B cell (primary cell): ENCODE data around the gene AIFM2. TPM values are rescaled to one million over a fixed set of nuclear protein-coding genes. Genes with fewer than 3 reads are reported as not detected.

Experiments used
- ATAC-seq: fragments of 200-7000 bp; cut with Tn5 transposase; one replicate; pipeline ENCODE4 v1.10.0; 2021; ENCODE audit warnings: low read depth, mild to moderate bottlenecking, moderate number of reproducible peaks, moderate library complexity
- CTCF ChIA-PET: fragments of 350-600 bp; sonication (Branson Sonifier 250); formaldehyde crosslinking; loops from one replicate; lab custom pipeline; 2021; ENCODE audit warnings: antibody characterized with exemption, inconsistent platforms; lab: Charles Lee
- POLR2A ChIA-PET: fragments of 350-600 bp; sonication (Branson Sonifier 250); formaldehyde crosslinking; loops from one replicate; lab custom pipeline; 2021; ENCODE audit warnings: antibody characterized with exemption; lab: Charles Lee
- DNase-seq: peaks from one replicate; pipeline ENCODE4 v3.0.0; 2013
- H2AFZ ChIP-seq: 2 replicates; pipeline ENCODE4 v1.6.1; 2012; ENCODE audit warnings: mild to moderate bottlenecking, low read depth, low read length; ENCODE audit not compliant: insufficient read depth, poor library complexity, severe bottlenecking
- H3K27ac ChIP-seq, 2 donors: 1 replicate in 1 of 2; 2 replicates in 1 of 2; pipeline ENCODE4 v1.5.1; 2012 to 2013; ENCODE audit warnings: low read length in 2 of 2, mild to moderate bottlenecking in 2 of 2, moderate library complexity in 1 of 2
- H3K27me3 ChIP-seq, 4 experiments: fragments of 200-600 bp in 1 of 4; sonication (generic) in 1 of 4; replicated peaks in 1 of 4; 1 replicate in 2 of 4; 2 replicates in 2 of 4; pipeline versions ENCODE4 v1.6.1 to v1.7.0; 2013 to 2016; ENCODE audit warnings: low read length in 3 of 4, mild to moderate bottlenecking in 2 of 4, mixed read lengths in 1 of 4, moderate library complexity in 1 of 4; ENCODE audit not compliant: insufficient read depth in 4 of 4, control insufficient read depth in 3 of 4; ENCODE audit errors: control extremely low read depth in 1 of 4
- H3K36me3 ChIP-seq, 2 experiments: replicated peaks in 1 of 2; 1 replicate in 1 of 2; 2 replicates in 1 of 2; pipeline versions ENCODE4 v1.6.1 to v1.7.1; 2013; ENCODE audit warnings: low read length in 1 of 2; ENCODE audit not compliant: insufficient read depth in 2 of 2, control insufficient read depth in 1 of 2; ENCODE audit errors: control extremely low read depth in 1 of 2, extremely low read depth in 1 of 2
- H3K4me1 ChIP-seq, 2 donors: fragments of 200-600 bp in 1 of 2; sonication (generic) in 1 of 2; 1 replicate in 1 of 2; 2 replicates in 1 of 2; pipeline versions ENCODE4 v1.5.1 to v1.6.1; 2013 to 2017; ENCODE audit warnings: low read length in 2 of 2; ENCODE audit not compliant: control insufficient read depth in 2 of 2, insufficient read depth in 2 of 2
- H3K4me2 ChIP-seq: replicated peaks from 2 replicates; pipeline ENCODE3; 2012; ENCODE audit warnings: mild to moderate bottlenecking, low read depth, low read length; ENCODE audit not compliant: poor library complexity, severe bottlenecking
- H3K4me3 ChIP-seq, 5 experiments: fragments of 200-600 bp in 1 of 5; sonication (generic) in 1 of 5; 1 replicate in 3 of 5; 2 replicates in 2 of 5; pipeline versions ENCODE4 v1.5.1 to v1.7.0; 2011 to 2016; ENCODE audit warnings: low read length in 4 of 5, mild to moderate bottlenecking in 4 of 5, low read depth in 2 of 5, control low read depth in 1 of 5, moderate library complexity in 1 of 5; ENCODE audit not compliant: insufficient read depth in 1 of 5; ENCODE audit errors: control extremely low read depth in 1 of 5, extremely low read depth in 1 of 5
- H3K79me2 ChIP-seq: fragments of 200-600 bp; sonication (generic); one replicate; pipeline ENCODE4 v1.6.0; 2016; ENCODE audit warnings: low read length; ENCODE audit not compliant: control insufficient read depth, insufficient read depth
- H3K9ac ChIP-seq: fragments of 200-600 bp; sonication (generic); 2 replicates; pipeline ENCODE4 v1.6.1; 2017; ENCODE audit warnings: mild to moderate bottlenecking, low read length, moderate library complexity
- H3K9me3 ChIP-seq, 3 donors: one replicate each; pipeline versions ENCODE4 v1.6.1 to v1.7.1; 2013; ENCODE audit warnings: low read length in 2 of 3; ENCODE audit not compliant: control insufficient read depth in 2 of 3, insufficient read depth in 1 of 3; ENCODE audit errors: control extremely low read depth in 1 of 3
- H4K20me1 ChIP-seq: 2 replicates; pipeline ENCODE4 v1.6.0; 2012; ENCODE audit warnings: mild to moderate bottlenecking, low read length; ENCODE audit not compliant: insufficient read depth, control insufficient read depth, poor library complexity, severe bottlenecking
- H3K27ac Mint-ChIP-seq: one replicate; pipeline ENCODE4 v1.8.0; 2021; ENCODE audit warnings: mixed read lengths
- H3K27me3 Mint-ChIP-seq: one replicate; pipeline ENCODE4 v1.8.0; 2021; ENCODE audit warnings: mixed read lengths
- H3K4me1 Mint-ChIP-seq: one replicate; pipeline ENCODE4 v1.8.0; 2021; ENCODE audit warnings: mixed read lengths
- H3K4me3 Mint-ChIP-seq: one replicate; pipeline ENCODE4 v1.8.0; 2021; ENCODE audit warnings: mixed read lengths
- H3K9me3 Mint-ChIP-seq: one replicate; pipeline ENCODE4 v1.8.0; 2022; ENCODE audit warnings: mixed read lengths; ENCODE audit not compliant: insufficient read depth
- CTCF ChIP-seq: fragments of 200-600 bp; IDR thresholded peaks from one replicate; pipeline ENCODE4 v1.8.0; 2022; ENCODE audit warnings: antibody characterized with exemption, mild to moderate bottlenecking
- EZH2 ChIP-seq: IDR thresholded peaks from 2 replicates; pipeline ENCODE4 v1.6.1; 2012; ENCODE audit warnings: borderline replicate concordance, low read depth, mild to moderate bottlenecking, moderate library complexity, low read length; ENCODE audit not compliant: insufficient read depth, poor library complexity, severe bottlenecking
- WGBS: methylation state at CpG from one replicate; pipeline ENCODE4 v1.1.5; 2013; ENCODE audit warnings: missing lambda C conversion rate; ENCODE audit not compliant: insufficient coverage; 5-methylcytosine and 5-hydroxymethylcytosine counted together
- intact Hi-C: fragments of 100-400 bp; cut with micrococcal nuclease; formaldehyde crosslinking; loops from one replicate; pipeline ENCODE4 v1.10.0; 2022
- polyA plus RNA-seq: library from polyadenylated mRNA; depleted of rRNA; stranded (reverse); fragments of >200 nt; gene quantifications from 2 replicates; pipeline ENCODE4 v1.2.3, GENCODE V29; 2012
- total RNA-seq, 2 donors: library from RNA; stranded (reverse); fragments of 120-200 nt in 1 of 2; gene quantifications; 1 replicate in 1 of 2; 2 replicates in 1 of 2; pipeline versions ENCODE4 v1.2.3 to v1.2.4, GENCODE V29; 2013 to 2022

AIFM2 gene
- total and polyA plus RNA-seq, 2 donors (not counting 1 experiment from before 2014, with no cell fraction given): 5.6 to 8.1 TPM

GRCh38 chr10:70126700-70127395 lies 5.8 kb downstream of the AIFM2 start:
- CTCF ChIA-PET: interaction anchor here (0.6 to 1.7 kb wide), 3 partner anchors 9 to 310 kb away, joined by 3 to 11 read pairs (median 3); no protein-coding TSS in a partner anchor
- Histone ChIP-seq H3K9ac (no peak overlapping the region), H4K20me1 (no peaks in the 10 kb centered on the region), H3K27me3 (no peaks in the 10 kb centered on the region), H3K79me2 (peaks cover 2% of the 10 kb centered on the region), H3K4me1 (peaks cover 1 to 9% of the 10 kb centered on the region in 2 donors), H3K36me3 (no peaks in the 10 kb centered on the region), H3K4me2 (no peak overlapping the region), H3K9me3 (no peaks in the 10 kb centered on the region), H3K4me3 (no peak overlapping the region), H2AFZ (no peak overlapping the region), H3K27ac (no peak overlapping the region)
- intact Hi-C loops: no loop called here
- no peak for ATAC-seq
- H3K9me3 Mint-ChIP-seq: no peaks in the 10 kb centered on the region
- POLR2A ChIA-PET: no interaction called here
- no peak for TF ChIP-seq EZH2
- TF ChIP-seq CTCF: no peak
- no peaks in the 10 kb centered on the region for H3K27me3 Mint-ChIP-seq
- peaks cover 12% of the 10 kb centered on the region for H3K4me1 Mint-ChIP-seq
- no peak overlapping the region for H3K27ac Mint-ChIP-seq
- 98% methylated on average over 13 of the region's 15 CpGs for WGBS
- no peak overlapping the region for H3K4me3 Mint-ChIP-seq
- DNase-seq: no peak

- 26% methylated on average over 3 of the region's 5 CpGs for WGBS
- H4K20me1 ChIP-seq: no peaks in the 10 kb centered on the region
- peaks cover 11% of the 10 kb centered on the region for H3K4me1 Mint-ChIP-seq
- no peaks in the 10 kb centered on the region for H3K27me3 Mint-ChIP-seq
- no peak overlapping the region for H3K4me2 ChIP-seq
- no peak overlapping the region for H3K9ac ChIP-seq
- H3K36me3 ChIP-seq: no peaks in the 10 kb centered on the region
- H3K27me3 ChIP-seq: no peaks in the 10 kb centered on the region
- no peak overlapping the region for H3K27ac ChIP-seq
- no peaks in the 10 kb centered on the region for H3K9me3 Mint-ChIP-seq
- ATAC-seq (no peak), DNase-seq (no peak)
- peaks cover 0 to 4% of the 10 kb centered on the region in 2 donors for H3K4me1 ChIP-seq
- TF ChIP-seq CTCF (no peak), EZH2 (no peak)
- H3K4me3 ChIP-seq: no peak overlapping the region
- ChIA-PET CTCF (interaction anchor here (1.7 kb wide), 1 partner anchor 10 kb away, joined by 11 read pairs; no protein-coding TSS in a partner anchor), POLR2A (no interaction called here)
- no peaks in the 10 kb centered on the region for H3K9me3 ChIP-seq
- no peaks in the 10 kb centered on the region for H3K79me2 ChIP-seq
- H2AFZ ChIP-seq: no peak overlapping the region
- no peak overlapping the region for H3K4me3 Mint-ChIP-seq
- intact Hi-C loops: no loop called here
- no peak overlapping the region for H3K27ac Mint-ChIP-seq
Measured at GRCh38 chr10:70125918-70126552, 6.6 kb downstream of the AIFM2 start.
